GM12892 (cell line): Measurements from ENCODE around the gene PACS2.

ENCODE experiments used
- POLR2A ChIP-seq: IDR thresholded peaks from 2 replicates; pipeline ENCODE4 v1.6.1; 2011; ENCODE audit warnings: low read depth, low read length, control low read depth
- POLR2AphosphoS5 ChIP-seq: IDR thresholded peaks from 2 replicates; pipeline ENCODE4 v1.6.1; 2011; ENCODE audit warnings: low read depth, low read length, control low read depth
- TAF1 ChIP-seq: IDR thresholded peaks from 2 replicates; pipeline ENCODE4 v1.6.1; 2011; ENCODE audit warnings: low read depth, mild to moderate bottlenecking, control low read depth, low read length, borderline replicate concordance

- TF ChIP-seq POLR2A: no peak
- TF ChIP-seq POLR2AphosphoS5: no peak
- no peak for TF ChIP-seq TAF1
Observed at GRCh38 chr14:105350450-105351244, 36.1 kb downstream of the PACS2 start.
